SH-SY5Y (cell line): ENCODE results near the gene ARFGEF2.

ENCODE experiments used
- GATA2 ChIP-seq: IDR thresholded peaks from 2 replicates; pipeline ENCODE4 v1.6.1; 2011; ENCODE audit warnings: mild to moderate bottlenecking, low read depth, low read length
- GATA3 ChIP-seq: IDR thresholded peaks from 2 replicates; pipeline ENCODE4 v1.6.1; 2011; ENCODE audit warnings: low read depth, mild to moderate bottlenecking, low read length, moderate library complexity

Gene ARFGEF2

DNA sequence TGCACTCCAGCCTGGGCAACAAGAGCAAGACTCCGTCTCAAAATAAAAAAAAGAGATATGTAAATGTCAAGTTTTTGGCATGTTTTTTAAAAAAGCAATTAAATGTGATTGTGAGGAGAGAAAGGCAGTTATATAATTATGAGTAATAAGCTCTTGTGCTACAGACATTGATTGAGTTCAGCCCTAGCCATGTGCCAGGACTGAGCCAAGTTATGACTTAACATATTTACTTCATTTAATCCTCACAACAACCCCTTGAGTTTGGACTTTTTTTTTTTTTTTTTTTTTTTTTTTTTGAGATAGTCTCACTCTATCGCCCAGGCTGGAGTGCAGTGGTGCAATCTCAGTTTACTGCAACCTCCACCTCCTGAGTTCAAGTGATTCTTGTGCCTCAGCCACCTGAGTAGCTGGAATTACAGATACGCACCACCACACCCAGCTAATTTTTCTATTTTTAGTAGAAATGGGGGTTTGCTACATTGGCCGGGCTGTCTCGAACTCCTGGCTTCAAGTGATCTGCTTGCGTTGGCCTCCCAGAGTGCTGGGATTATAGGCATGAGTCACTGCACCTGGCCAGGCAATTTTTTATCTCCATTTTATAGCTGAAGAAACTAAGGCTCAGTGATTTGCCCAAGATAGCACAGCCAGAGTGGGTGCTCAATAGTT lies 109.6 kb downstream of the ARFGEF2 start:
- TF ChIP-seq GATA2 = no peak
- TF ChIP-seq GATA3 = no peak

DNA sequence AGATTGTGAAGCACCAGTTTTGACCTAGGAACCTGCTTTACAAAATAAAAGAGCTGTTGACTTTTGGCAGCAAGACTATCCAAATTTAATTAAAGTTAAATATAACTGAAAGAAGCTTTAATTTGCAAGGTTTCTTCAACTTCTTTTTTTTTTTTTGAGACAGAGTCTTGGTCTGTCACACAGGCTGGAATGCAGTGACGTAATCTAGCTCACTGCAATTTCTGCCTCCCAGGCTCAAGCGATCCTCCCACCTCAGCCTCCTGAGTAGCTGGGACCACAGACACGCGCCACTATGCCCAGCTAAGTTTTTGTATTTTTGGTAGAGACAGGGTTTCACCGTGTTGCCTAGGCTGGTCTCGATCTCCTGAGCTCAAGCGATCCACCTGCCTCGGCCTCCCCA lies 110.9 kb downstream of the ARFGEF2 start:
- TF ChIP-seq GATA2 (no peak), GATA3 (no peak)

DNA sequence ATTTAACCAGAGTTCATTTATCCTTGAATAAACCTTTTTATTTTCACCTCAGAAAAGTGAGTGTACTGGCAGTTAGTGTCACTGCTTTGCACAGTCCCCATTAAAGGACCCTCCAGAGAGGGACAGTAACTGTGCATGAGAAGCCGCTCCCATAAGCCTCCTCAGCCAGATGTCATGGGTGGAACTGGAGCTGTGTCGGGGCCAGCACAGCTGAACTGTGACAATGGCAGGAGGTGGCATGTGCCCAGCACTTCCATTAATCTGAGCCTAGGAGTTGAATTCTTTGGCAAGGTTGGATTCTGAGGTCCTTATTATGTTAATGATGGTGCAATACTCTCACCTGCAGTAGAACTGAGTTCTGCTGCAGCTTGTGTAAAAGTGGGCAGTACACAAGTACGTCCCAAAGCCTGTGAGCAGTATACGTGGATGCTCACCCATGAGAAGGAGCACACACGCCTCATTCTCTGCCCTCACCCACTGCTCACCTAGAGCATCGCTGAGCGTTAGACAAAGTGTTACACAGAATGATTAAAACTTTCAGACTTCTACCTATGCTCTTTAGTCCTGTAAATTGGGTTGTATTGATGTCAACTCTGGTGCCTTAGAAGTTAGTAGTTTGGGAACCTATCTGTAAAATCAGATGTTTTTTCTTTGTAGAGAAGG lies 112.7 kb downstream of the ARFGEF2 start:
- TF ChIP-seq GATA2 (no peak), GATA3 (no peak)

DNA sequence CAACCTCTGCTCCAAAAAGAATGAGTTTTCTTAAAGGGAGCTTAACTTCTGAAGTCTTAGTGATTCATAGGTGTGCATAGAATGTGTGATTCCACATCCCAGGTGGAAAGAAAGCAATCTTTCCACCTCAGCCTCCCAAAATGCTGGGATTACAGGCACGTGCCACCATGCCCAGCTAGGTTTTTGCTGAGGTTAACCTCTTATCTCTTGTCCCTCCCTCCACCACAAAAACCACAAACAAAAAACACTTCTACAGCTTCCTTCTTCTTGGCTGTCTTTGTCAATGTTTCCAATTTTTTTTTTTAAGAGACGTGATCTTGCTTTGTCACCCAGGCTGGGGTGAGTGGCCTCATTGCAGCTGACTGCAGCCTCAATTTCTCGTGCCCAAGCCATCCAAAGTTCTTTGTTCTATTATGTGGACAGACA lies 116.5 kb downstream of the ARFGEF2 start:
- TF ChIP-seq GATA2 (no peak), GATA3 (no peak)

DNA sequence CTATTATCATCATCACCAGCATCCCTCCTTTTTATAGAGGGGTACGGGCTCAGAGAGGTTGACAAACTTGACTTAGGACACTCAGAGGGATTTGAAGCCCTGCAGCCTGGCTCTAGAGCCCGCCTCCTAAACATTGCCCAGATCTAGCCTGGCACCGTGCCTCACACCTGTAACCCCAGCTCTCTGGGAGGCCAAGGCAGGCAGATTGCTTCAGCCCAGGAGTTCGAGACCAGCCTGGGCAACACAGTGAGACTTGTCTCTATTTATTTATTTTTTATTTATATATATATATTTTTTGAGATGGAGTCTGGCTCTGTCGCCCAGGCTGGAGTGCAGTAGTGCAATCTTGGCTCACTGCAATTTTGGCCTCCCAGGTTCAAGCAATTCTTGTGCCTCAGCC lies 118.3 kb downstream of the ARFGEF2 start:
- TF ChIP-seq GATA2 = no peak
- no peak for TF ChIP-seq GATA3

DNA sequence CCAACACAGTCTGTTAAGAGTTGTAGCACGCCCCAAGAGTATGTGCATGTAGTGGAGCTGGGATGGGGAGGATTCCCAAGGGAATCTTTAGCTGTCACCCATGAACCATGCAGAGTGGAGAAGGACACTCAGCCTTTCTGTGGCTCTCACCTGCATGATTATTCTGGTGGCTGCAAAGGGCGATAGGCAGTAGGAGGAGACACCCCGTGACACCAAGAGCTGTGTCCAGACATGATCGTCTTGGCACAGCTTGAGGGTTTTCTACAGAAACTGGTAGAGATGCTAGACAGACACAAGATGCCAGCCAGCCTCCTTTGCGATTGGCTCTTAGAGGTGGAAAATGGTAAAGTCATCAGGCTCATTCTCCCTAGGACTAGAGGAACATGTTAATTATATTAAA lies 121.5 kb downstream of the ARFGEF2 start:
- TF ChIP-seq GATA2 = no peak
- TF ChIP-seq GATA3 = no peak

DNA sequence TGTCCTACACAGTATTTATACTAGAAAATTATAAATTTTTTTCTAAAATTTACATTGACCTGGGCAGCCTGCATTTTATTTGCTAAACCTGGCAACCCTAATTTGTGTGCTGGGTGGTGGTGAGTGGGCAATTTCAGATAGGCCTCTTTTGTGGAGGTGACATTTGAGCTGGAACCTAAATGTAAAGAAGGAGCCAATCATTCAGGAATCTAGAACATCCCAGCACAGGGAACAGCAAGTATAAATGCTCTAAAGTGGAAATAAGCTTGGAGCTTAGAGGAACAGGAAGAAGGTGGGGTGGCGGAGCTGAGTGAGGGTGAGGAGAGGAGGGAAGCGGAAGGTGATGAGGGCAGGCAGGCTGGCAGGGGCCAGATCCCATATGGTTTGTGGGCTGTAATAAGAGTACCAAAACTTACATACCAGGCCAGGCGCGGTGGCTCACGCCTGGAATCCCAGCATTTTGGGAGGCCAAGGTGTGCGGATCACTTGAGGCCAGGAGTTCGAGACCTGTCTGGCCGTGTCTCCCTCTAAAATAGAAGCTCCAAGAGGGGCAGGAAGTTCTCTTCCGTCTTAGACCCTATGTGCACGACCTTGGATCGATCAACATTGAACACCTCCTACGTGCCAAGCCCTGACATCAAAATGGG lies 124.1 kb downstream of the ARFGEF2 start:
- TF ChIP-seq GATA2 = no peak
- no peak for TF ChIP-seq GATA3

- no peak for TF ChIP-seq GATA3
- TF ChIP-seq GATA2 = peak; percentile 57
Observed at GRCh38 chr20:49046087-49046900, 124.8 kb downstream of the ARFGEF2 start, which contains the start of gene CSE1L. Gene CSE1L, plus strand, starts transcription at chr20:49046312. Its CDS starts 12,152 bp downstream, at chr20:49058464.

DNA sequence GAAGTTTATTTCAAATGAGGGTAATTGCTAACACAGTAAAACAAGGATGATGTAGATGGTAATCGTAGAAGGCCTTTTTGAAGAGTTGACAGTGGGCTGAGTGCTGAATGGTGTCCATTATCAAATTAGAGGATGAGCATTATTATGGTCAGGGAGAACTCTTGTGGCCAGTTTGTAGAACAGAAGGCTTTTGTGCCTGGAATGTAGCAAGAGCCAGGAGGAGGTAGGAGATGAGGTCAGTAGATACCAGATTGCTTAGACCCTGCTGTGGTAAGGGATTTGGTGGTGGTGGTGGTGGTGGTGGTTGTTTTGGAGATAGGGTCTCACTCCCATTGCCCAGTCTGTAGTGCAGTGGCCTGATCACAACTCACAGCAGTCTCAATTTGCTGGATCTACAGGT lies 130.8 kb downstream of the ARFGEF2 start:
- TF ChIP-seq GATA3 (no peak), GATA2 (no peak)

- TF ChIP-seq GATA3 (no peak), GATA2 (no peak)
Observed at GRCh38 chr20:49054056-49054643, 132.6 kb downstream of the ARFGEF2 start.

DNA sequence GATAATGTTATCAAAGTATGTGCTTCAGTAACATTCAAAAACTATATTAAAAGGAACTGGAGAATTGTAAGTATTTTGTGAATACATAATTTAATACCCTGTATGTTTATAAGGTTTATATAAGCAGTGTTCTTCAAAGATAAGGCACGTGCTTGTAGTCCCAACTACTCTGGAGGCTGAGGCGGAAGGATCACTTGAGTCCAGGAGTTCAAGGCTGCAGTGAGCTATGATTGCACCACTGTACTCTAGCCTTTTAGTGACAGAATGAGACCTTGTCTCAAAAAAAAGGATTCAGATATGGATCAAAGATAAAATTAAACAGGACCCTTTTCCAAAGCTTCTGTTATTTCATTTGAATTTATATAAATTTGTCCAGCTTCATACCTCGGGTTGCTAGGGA lies 141.8 kb downstream of the ARFGEF2 start:
- TF ChIP-seq GATA2 (no peak), GATA3 (no peak)

DNA sequence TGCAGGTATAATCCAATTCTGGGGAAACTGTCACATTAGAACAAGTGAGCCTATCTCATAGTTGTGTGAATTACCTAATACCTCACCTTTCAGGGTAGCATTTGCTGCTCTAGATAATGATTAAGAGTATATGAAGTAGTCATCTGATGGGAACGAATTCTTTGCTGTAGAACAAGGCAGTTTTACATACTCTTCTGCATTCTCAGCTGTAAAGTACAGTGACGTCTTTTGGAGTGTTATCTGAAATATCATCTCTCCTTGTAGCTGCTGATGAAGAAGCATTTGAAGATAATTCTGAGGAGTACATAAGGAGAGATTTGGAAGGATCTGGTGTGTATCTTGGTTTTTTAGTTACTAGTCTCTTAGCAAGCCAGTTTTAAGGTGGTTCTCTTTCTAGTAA lies 153.0 kb downstream of the ARFGEF2 start:
- TF ChIP-seq GATA2 (no peak), GATA3 (no peak)

DNA sequence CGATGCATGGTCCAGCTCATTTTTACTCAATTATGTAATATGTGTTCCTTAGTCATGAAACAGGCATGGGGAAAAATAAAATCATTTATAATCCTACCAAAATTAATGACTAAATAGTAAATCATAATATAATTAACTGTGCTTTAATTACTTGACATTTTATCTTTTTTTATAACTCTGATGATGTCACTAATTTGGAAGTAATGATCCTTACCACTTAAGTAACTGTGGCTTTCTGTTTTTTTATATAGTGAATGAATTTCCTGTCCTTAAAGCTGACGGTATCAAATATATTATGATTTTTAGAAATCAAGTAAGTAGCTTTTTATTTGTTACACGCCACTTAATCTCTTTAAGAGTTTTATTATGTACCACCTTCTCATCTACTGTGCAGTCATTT lies 156.8 kb downstream of the ARFGEF2 start:
- no peak for TF ChIP-seq GATA2
- TF ChIP-seq GATA3 = no peak
